A549 (cell line): Measurements from ENCODE around the gene TTLL3. TPM values are rescaled to one million over a fixed set of nuclear protein-coding genes. Genes with fewer than 3 reads are reported as not detected.
A peak's percentile ranks its signal among the peaks of the same experiment; 100 is the strongest.

ENCODE experiments used
- ATAC-seq, 2 experiments: fragments of 200-7000 bp in 1 of 2; fragments of >200 bp in 1 of 2; cut with Nextera tagmentation in 1 of 2; cut with Tn5 transposase in 1 of 2; 3 replicates each; pipeline versions ENCODE4 v1.8.0 to v1.9.1; 2018 to 2020; ENCODE audit warnings: mild to moderate bottlenecking in 1 of 2, moderate library complexity in 1 of 2
- CTCF ChIA-PET: fragments of 300-600 bp; sonication (Branson Sonifier 250); formaldehyde crosslinking; extraction: SDS; loops from one replicate; lab custom pipeline; 2021; ENCODE audit warnings: antibody characterized with exemption, inconsistent platforms; lab: Yijun Ruan, JAX
- POLR2A ChIA-PET: fragments of 350-600 bp; formaldehyde crosslinking; extraction: SDS; loops from one replicate; lab custom pipeline; 2021; ENCODE audit warnings: antibody characterized with exemption, inconsistent platforms; lab: Yijun Ruan, JAX
- DNase-seq, 2 experiments: peaks; one replicate each; pipeline versions ENCODE4 v3.0.0 to v3.0.0-alpha.2; 2011 to 2016; ENCODE audit warnings: low read depth in 1 of 2, low spot score in 1 of 2
- FAIRE-seq: peaks from 2 replicates; lab custom pipeline; 2011; peaks lifted over from hg19 to GRCh38; lab: Jason Lieb, UNC
- H3K27ac ChIP-seq, 2 experiments: fragments of >200 bp; sonication (Bioruptor Twin); formaldehyde crosslinking; 3 replicates each; pipeline ENCODE4 v1.5.1; 2016 to 2017
- H3K4me1 ChIP-seq: fragments of >200 bp; sonication (Bioruptor Twin); formaldehyde crosslinking; 3 replicates; pipeline ENCODE4 v1.6.1; 2016
- H3K4me2 ChIP-seq: fragments of >200 bp; sonication (Bioruptor Twin); formaldehyde crosslinking; 3 replicates; pipeline ENCODE4 v1.6.1; 2016
- H3K4me3 ChIP-seq: fragments of >200 bp; sonication (Bioruptor Twin); formaldehyde crosslinking; 3 replicates; pipeline ENCODE4 v1.5.1; 2016
- H3K9me3 ChIP-seq: fragments of >200 bp; sonication (Bioruptor Twin); formaldehyde crosslinking; 3 replicates; pipeline ENCODE4 v1.6.1; 2016
- CBX8 ChIP-seq: fragments of 200-600 bp; sonication (generic); IDR thresholded peaks from 2 replicates; pipeline ENCODE4 v1.6.1; 2016
- CEBPB ChIP-seq, 2 experiments: fragments of >200 bp in 1 of 2; sonication (Bioruptor Twin) in 1 of 2; formaldehyde crosslinking in 1 of 2; IDR thresholded peaks; 2 replicates each; pipeline ENCODE4 v1.6.1; 2012 to 2016
- CHD4 ChIP-seq: fragments of 200-600 bp; sonication (generic); IDR thresholded peaks from 2 replicates; pipeline ENCODE4 v1.6.1; 2016; ENCODE audit warnings: antibody characterized with exemption, mild to moderate bottlenecking, borderline replicate concordance
- EHMT2 ChIP-seq: fragments of 200-600 bp; sonication (generic); IDR thresholded peaks from 2 replicates; pipeline ENCODE4 v1.6.1; 2016; ENCODE audit warnings: antibody characterized with exemption, low read depth, mild to moderate bottlenecking, moderate library complexity
- ESRRA ChIP-seq: fragments of 150-350 bp; IDR thresholded peaks from 2 replicates; pipeline ENCODE4 v1.6.1; 2014; ENCODE audit warnings: mild to moderate bottlenecking, low read length, borderline replicate concordance
- FOSB ChIP-seq: fragments of 250-450 bp; sonication (Bioruptor Pico); IDR thresholded peaks from 2 replicates; pipeline ENCODE4 v1.5.0; 2020; ENCODE audit warnings: mild to moderate bottlenecking, moderate library complexity
- FOSL2 ChIP-seq, 2 experiments: fragments of 450-650 bp in 1 of 2; fragments of >200 bp in 1 of 2; sonication (Bioruptor Twin) in 1 of 2; formaldehyde crosslinking; IDR thresholded peaks; 2 replicates each; pipeline versions ENCODE4 v1.5.0 to v1.6.1; 2016 to 2020; ENCODE audit warnings: mild to moderate bottlenecking in 1 of 2, moderate library complexity in 1 of 2
- GATA3 ChIP-seq: IDR thresholded peaks from 2 replicates; pipeline ENCODE4 v1.6.1; 2012; ENCODE audit warnings: borderline replicate concordance
- HOXA7 ChIP-seq: fragments of 250-450 bp; sonication (Bioruptor Pico); IDR thresholded peaks from 2 replicates; pipeline ENCODE4 v1.5.0; 2020; ENCODE audit warnings: mild to moderate bottlenecking, moderate library complexity
- HOXB13 ChIP-seq: fragments of 250-450 bp; sonication (Bioruptor Pico); IDR thresholded peaks from 2 replicates; pipeline ENCODE4 v1.5.0; 2020; ENCODE audit warnings: low read depth, mild to moderate bottlenecking, moderate library complexity
- HOXB5 ChIP-seq: fragments of 250-450 bp; sonication (Bioruptor Pico); IDR thresholded peaks from 2 replicates; pipeline ENCODE4 v1.5.0; 2020; ENCODE audit warnings: mild to moderate bottlenecking, moderate library complexity
- KDM1A ChIP-seq: fragments of 200-600 bp; sonication (generic); IDR thresholded peaks from 2 replicates; pipeline ENCODE4 v1.6.1; 2016; ENCODE audit warnings: low read depth, mild to moderate bottlenecking
- KDM5A ChIP-seq: fragments of 200-600 bp; sonication (generic); IDR thresholded peaks from 2 replicates; pipeline ENCODE4 v1.6.1; 2016; ENCODE audit warnings: antibody characterized with exemption, mild to moderate bottlenecking
- MAFK ChIP-seq: fragments of 450-650 bp; IDR thresholded peaks from 2 replicates; pipeline ENCODE4 v1.6.1; 2014; ENCODE audit not compliant: partially characterized antibody
- NFE2L2 ChIP-seq: fragments of 150-350 bp; conservative IDR thresholded peaks from 2 replicates; pipeline ENCODE4 v1.6.1; 2014; ENCODE audit warnings: low read length
- NR3C1 ChIP-seq: fragments of >200 bp; sonication (Bioruptor Twin); formaldehyde crosslinking; IDR thresholded peaks from 3 replicates; pipeline ENCODE4 v1.6.1; 2017
- POLR2A ChIP-seq: IDR thresholded peaks from 2 replicates; pipeline ENCODE4 v1.6.1; 2012; ENCODE audit warnings: mild to moderate bottlenecking, low read length
- RAD21 ChIP-seq, 2 experiments: fragments of >200 bp in 1 of 2; sonication (Bioruptor Twin) in 1 of 2; formaldehyde crosslinking in 1 of 2; IDR thresholded peaks in 1 of 2; conservative IDR thresholded peaks in 1 of 2; 2 replicates in 1 of 2; 3 replicates in 1 of 2; pipeline ENCODE4 v1.6.1; 2012 to 2018; ENCODE audit warnings: inconsistent platforms in 1 of 2
- RNF2 ChIP-seq: fragments of 200-600 bp; sonication (generic); IDR thresholded peaks from 2 replicates; pipeline ENCODE4 v1.6.1; 2016; ENCODE audit warnings: low read depth, mild to moderate bottlenecking, antibody characterized with exemption, moderate library complexity, borderline replicate concordance
- TP53 ChIP-seq: fragments of 250-450 bp; sonication (Bioruptor Pico); IDR thresholded peaks from 2 replicates; pipeline ENCODE4 v1.5.0; 2021; ENCODE audit warnings: mild to moderate bottlenecking, moderate library complexity
- ZC3H11A ChIP-seq: fragments of 450-650 bp; IDR thresholded peaks from 2 replicates; pipeline ENCODE4 v1.6.1; 2014; ENCODE audit warnings: antibody characterized with exemption, mild to moderate bottlenecking
- ZFP36 ChIP-seq: fragments of 450-650 bp; IDR thresholded peaks from 2 replicates; pipeline ENCODE4 v1.6.1; 2014; ENCODE audit warnings: borderline replicate concordance; ENCODE audit not compliant: partially characterized antibody
- ZNF302 ChIP-seq: fragments of 250-450 bp; sonication (Bioruptor Pico); IDR thresholded peaks from 2 replicates; pipeline ENCODE4 v1.9.0; 2021; ENCODE audit warnings: inconsistent platforms, mild to moderate bottlenecking, moderate library complexity
- WGBS: methylation state at CpG from one replicate; pipeline ENCODE4 v1.1.6; 2017; ENCODE audit errors: missing lambda C conversion rate; 5-methylcytosine and 5-hydroxymethylcytosine counted together
- polyA plus RNA-seq, 4 experiments: library from polyadenylated mRNA; depleted of rRNA in 3 of 4; stranded (reverse); fragments of >200 nt; fragmentation: RNase III in 1 of 4; extraction: RNeasy Plus Mini Kit Qiagen cat#74134 plus additional on column Dnase treatment in 1 of 4; gene quantifications; 2 replicates in 3 of 4; 3 replicates in 1 of 4; pipeline ENCODE4 v1.2.3, GENCODE V29; 2011 to 2017
- TF ChIP-seq, protein P1 (sequence below): fragments of 250-450 bp; sonication (Bioruptor Pico); IDR thresholded peaks from 2 replicates; pipeline ENCODE4 v1.5.0; 2020; ENCODE audit warnings: low read depth, mild to moderate bottlenecking, moderate library complexity
- TF ChIP-seq, protein P2 (sequence below): fragments of 150-350 bp; IDR thresholded peaks from 2 replicates; pipeline ENCODE4 v1.6.1; 2014; ENCODE audit warnings: low read depth, mild to moderate bottlenecking, low read length
- TF ChIP-seq, protein P3 (sequence below): IDR thresholded peaks from 2 replicates; pipeline ENCODE4 v1.6.1; 2012

Gene TTLL3
- polyA plus RNA-seq, 2 of the 4 experiments (the other 2 are of a cell fraction), result 10.3 to 13.0 TPM

DNA sequence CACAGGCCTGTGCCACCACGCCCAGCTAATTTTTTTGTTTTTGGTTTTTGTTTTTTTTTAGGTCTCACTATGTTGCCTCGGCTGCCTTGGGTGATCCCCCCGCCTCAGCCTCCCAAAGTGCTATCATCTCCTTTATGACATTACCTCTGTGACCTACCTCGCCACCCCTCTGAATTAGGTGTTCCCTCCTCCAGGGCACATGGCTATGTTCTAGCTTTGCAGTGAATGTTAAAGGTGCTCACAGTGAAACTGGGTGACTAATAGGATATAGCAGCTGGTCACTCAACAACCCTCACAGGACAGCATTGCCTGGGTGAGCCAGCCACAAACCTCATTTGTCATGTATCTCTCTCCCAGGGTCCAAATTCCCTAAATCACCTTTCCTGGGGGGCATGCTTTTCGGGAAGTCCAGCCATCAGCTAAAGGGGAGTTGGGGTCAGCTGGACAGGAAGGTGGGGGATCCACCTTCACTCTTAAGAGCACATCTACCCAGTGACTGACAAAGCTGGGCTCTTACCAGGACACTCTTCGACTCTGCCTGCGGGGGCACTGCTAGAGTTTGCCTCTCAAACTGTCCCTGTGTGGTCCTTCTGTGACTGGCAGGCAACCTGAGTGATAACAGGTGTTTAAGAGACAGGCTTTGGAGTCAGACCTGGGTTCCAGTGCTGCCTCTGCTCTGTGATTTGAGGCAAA, 1.6 kb upstream of the TTLL3 start:
- peak; percentile 70 to 71 for ATAC-seq
- no peak for FAIRE-seq
- H3K4me1 ChIP-seq, result peaks cover 25% of the 10 kb centered on the region
- H3K9me3 ChIP-seq, result no peaks in the 10 kb centered on the region
- POLR2A ChIA-PET, result interaction anchor here (0.8 to 3.2 kb wide), 2 partner anchors 16 to 77 kb away, joined by 3 to 17 read pairs; partner anchors contain the start of genes ARPC4, BRPF1 and TADA3
- CTCF ChIA-PET, result interaction anchor here (0.5 to 2.3 kb wide), 13 partner anchors 9 to 478 kb away, joined by 3 to 9 read pairs (median 4); partner anchors contain the start of gene CRELD1
- 66% methylated on average over 7 of the region's 7 CpGs for WGBS
- H3K4me2 ChIP-seq, result peak overlapping the region; percentile 99; the same call in 2 of the 3 replicates
- H3K27ac ChIP-seq, result peak overlapping the region in 1 of 2 experiments; percentile 95; a peak in 3 of 6 replicates
- H3K4me3 ChIP-seq, result no peak overlapping the region
- peak; percentile 64 to 70 for DNase-seq
- 0 out of 5 replicates have a peak, but pooled peaks of 1 of the 2 experiments have one; percentile 10 for TF ChIP-seq RAD21 (conservative IDR thresholded peaks at IDR 0.05 in 1 of 2, IDR thresholded peaks at IDR 0.05 in 1 of 2)
- TF ChIP-seq EHMT2, result no peak
- TF ChIP-seq TP53 (CRISPR knock-in tag), result no peak
- no peak for TF ChIP-seq KDM1A
- TF ChIP-seq, protein P1, sequence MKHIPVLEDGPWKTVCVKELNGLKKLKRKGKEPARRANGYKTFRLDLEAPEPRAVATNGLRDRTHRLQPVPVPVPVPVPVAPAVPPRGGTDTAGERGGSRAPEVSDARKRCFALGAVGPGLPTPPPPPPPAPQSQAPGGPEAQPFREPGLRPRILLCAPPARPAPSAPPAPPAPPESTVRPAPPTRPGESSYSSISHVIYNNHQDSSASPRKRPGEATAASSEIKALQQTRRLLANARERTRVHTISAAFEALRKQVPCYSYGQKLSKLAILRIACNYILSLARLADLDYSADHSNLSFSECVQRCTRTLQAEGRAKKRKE (CRISPR knock-in tag), result no peak
- no peak for TF ChIP-seq ESRRA
- no peak for TF ChIP-seq FOSL2 (IDR thresholded peaks at IDR 0.05)
- no peak for TF ChIP-seq FOSL2 (CRISPR knock-in tag; IDR thresholded peaks at IDR 0.05)
- TF ChIP-seq ZFP36, result no peak
- TF ChIP-seq CBX8, result no peak

DNA sequence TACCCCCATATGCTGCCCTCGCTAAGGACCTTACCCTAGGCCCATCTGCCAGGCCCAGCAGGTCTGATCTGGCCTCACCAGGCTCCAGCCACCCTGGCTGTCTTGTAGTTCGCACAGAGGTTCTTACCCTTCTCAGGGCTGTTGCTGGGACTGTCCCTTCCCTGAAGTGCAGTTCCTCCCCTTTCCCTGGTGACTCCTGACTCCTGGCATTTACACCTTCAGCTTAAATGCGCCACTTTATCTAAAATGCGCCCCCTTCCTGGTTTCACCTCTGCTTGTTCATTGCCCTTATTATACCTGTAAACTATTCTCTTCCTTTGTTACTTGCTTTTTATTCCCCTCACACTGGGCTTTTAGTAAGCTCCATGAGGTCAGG, 835 bp upstream of the TTLL3 start:
- WGBS, result 88% methylated on average over 4 of the region's 4 CpGs
- H3K9me3 ChIP-seq, result no peaks in the 10 kb centered on the region
- CTCF ChIA-PET, result interaction anchor here (1.0 to 2.3 kb wide), 5 partner anchors 9 to 93 kb away, joined by 3 to 9 read pairs (median 4); no protein-coding TSS in a partner anchor
- peaks cover 25% of the 10 kb centered on the region for H3K4me1 ChIP-seq
- peak; percentile 25 to 27; a peak in 5 of 6 replicates for ATAC-seq
- peak overlapping the region; percentile 75 for H3K4me3 ChIP-seq
- TF ChIP-seq GATA3 (no peak), ZFP36 (no peak), ZNF302 (CRISPR knock-in tag) (no peak), NFE2L2 (no peak), POLR2A (no peak), HOXB5 (no peak), FOSB (no peak), CHD4 (no peak), KDM5A (no peak)
- TF ChIP-seq, protein P2, sequence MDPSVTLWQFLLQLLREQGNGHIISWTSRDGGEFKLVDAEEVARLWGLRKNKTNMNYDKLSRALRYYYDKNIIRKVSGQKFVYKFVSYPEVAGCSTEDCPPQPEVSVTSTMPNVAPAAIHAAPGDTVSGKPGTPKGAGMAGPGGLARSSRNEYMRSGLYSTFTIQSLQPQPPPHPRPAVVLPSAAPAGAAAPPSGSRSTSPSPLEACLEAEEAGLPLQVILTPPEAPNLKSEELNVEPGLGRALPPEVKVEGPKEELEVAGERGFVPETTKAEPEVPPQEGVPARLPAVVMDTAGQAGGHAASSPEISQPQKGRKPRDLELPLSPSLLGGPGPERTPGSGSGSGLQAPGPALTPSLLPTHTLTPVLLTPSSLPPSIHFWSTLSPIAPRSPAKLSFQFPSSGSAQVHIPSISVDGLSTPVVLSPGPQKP, result no peak
- TF ChIP-seq, protein P3, sequence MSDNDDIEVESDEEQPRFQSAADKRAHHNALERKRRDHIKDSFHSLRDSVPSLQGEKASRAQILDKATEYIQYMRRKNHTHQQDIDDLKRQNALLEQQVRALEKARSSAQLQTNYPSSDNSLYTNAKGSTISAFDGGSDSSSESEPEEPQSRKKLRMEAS, result no peak
- peak overlapping the region; percentile 95 to 96 for H3K27ac ChIP-seq
- POLR2A ChIA-PET, result interaction anchor here (1.4 to 3.2 kb wide), 2 partner anchors 12 to 16 kb away, joined by 3 to 17 read pairs; partner anchors contain the start of genes ARPC4 and TADA3
- peak overlapping the region; percentile 99 for H3K4me2 ChIP-seq
- no peak for FAIRE-seq
- DNase-seq, result peak in 1 of 2 experiments; percentile 42

DNA sequence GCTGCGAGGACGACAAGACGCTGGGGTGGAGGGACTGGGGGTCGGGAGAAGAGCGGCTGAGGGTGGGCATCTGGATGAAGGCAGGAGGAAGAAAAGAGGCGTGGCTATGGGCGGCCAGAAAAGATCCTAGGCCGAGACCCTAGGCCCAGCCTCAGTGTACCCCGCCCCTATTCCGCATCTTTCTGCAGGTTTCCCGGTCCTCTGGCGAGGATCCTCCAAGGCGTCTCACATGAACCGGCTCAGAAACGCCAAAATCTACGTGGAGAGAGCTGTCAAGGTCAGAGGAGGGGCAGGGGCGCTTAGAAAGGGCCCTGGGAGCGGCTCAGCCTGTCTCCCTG, 340 bp downstream of the TTLL3 start:
- no peak for FAIRE-seq
- Histone ChIP-seq H3K4me1 (peaks cover 25% of the 10 kb centered on the region), H3K4me2 (peak overlapping the region; percentile 99), H3K27ac (peak overlapping the region; percentile 95 to 96), H3K9me3 (no peaks in the 10 kb centered on the region), H3K4me3 (peak overlapping the region; percentile 75)
- no peak for DNase-seq
- ATAC-seq, result no peak; a peak in 1 of 6 replicates
- ChIA-PET POLR2A (interaction anchor here (1.4 to 3.2 kb wide), 2 partner anchors 11 to 17 kb away, joined by 3 to 17 read pairs; partner anchors contain the start of genes ARPC4 and TADA3), CTCF (interaction anchor here (1.4 to 2.3 kb wide), 2 partner anchors 9 to 15 kb away, joined by 4 to 9 read pairs; no protein-coding TSS in a partner anchor)
- TF ChIP-seq FOSB (no peak), NR3C1 (no peak), CEBPB (IDR thresholded peaks at IDR 0.05) (no peak), RNF2 (no peak), CHD4 (no peak), HOXB5 (no peak), RAD21 (conservative IDR thresholded peaks at IDR 0.05 in 1 of 2, IDR thresholded peaks at IDR 0.05 in 1 of 2) (no peak), MAFK (no peak), ZC3H11A (no peak), FOSL2 (IDR thresholded peaks at IDR 0.05) (no peak), FOSL2 (CRISPR knock-in tag; IDR thresholded peaks at IDR 0.05) (no peak), HOXB13 (CRISPR knock-in tag) (no peak), EHMT2 (no peak), HOXA7 (CRISPR knock-in tag) (no peak)
- TF ChIP-seq, protein P1 (CRISPR knock-in tag), result no peak
- TF ChIP-seq, protein P2, result no peak
- TF ChIP-seq, protein P3, result no peak
- WGBS, result 26% methylated on average over 18 of the region's 18 CpGs
